Activated effector memory CD4-positive, alpha-beta T cell treated with anti-CD3 and anti-CD28 coated beads, Interleukin-2, amount 50 U/mL, for 16 hours (primary cell): ENCODE results near the gene BIN1.

Experiments
- DNase-seq: peaks from one replicate; pipeline ENCODE4 v3.0.0-alpha.2; 2020

The BIN1 gene

GRCh38 chr2:127074936-127075335 is 32.0 kb downstream of the BIN1 start:
- no peak for DNase-seq

- DNase-seq, result no peak
Observed at GRCh38 chr2:127074358-127074757, 32.6 kb downstream of the BIN1 start.

GRCh38 chr2:127072970-127073369 is 34.0 kb downstream of the BIN1 start:
- DNase-seq, result no peak

- DNase-seq, result no peak
Observed at GRCh38 chr2:127072396-127072795, 34.6 kb downstream of the BIN1 start.

- DNase-seq, result no peak
Observed at GRCh38 chr2:127071901-127072328, 35.0 kb downstream of the BIN1 start.

- DNase-seq, result no peak
Observed at GRCh38 chr2:127070221-127070620, 36.7 kb downstream of the BIN1 start.

- no peak for DNase-seq
Observed at GRCh38 chr2:127069536-127069935, 37.4 kb downstream of the BIN1 start.

- no peak for DNase-seq
Observed at GRCh38 chr2:127069003-127069402, 38.0 kb downstream of the BIN1 start.

- no peak for DNase-seq
Observed at GRCh38 chr2:127068351-127068741, 38.6 kb downstream of the BIN1 start.

- peak; percentile 86 for DNase-seq
Observed at GRCh38 chr2:127067620-127068350, 39.2 kb downstream of the BIN1 start.

GRCh38 chr2:127066942-127067341 is 40.0 kb downstream of the BIN1 start:
- DNase-seq, result no peak

- no peak for DNase-seq
Observed at GRCh38 chr2:127065940-127066318, 41.0 kb downstream of the BIN1 start.

- no peak for DNase-seq
Observed at GRCh38 chr2:127065299-127065939, 41.5 kb downstream of the BIN1 start.

GRCh38 chr2:127064642-127065250 is 42.2 kb downstream of the BIN1 start:
- DNase-seq, result peak; percentile 90

- no peak for DNase-seq
Observed at GRCh38 chr2:127063701-127064590, 43.0 kb downstream of the BIN1 start.

- DNase-seq, result no peak
Observed at GRCh38 chr2:127061375-127062273, 45.3 kb downstream of the BIN1 start.

- no peak for DNase-seq
Observed at GRCh38 chr2:127060264-127060945, 46.5 kb downstream of the BIN1 start.

GRCh38 chr2:127059559-127059958 is 47.4 kb downstream of the BIN1 start:
- no peak for DNase-seq

- no peak for DNase-seq
Observed at GRCh38 chr2:127058954-127059252, 48.1 kb downstream of the BIN1 start.

GRCh38 chr2:127058246-127058953 is 48.6 kb downstream of the BIN1 start:
- DNase-seq, result no peak
